BE2C (cell line): ENCODE results near the gene DMXL1.
"Not testable (repeated sequence)": the region's sequence is repeated elsewhere in the genome, so short reads cannot be mapped to it uniquely, and the experiment has no call there.

Experiments used
- DNase-seq: peaks from one replicate; pipeline ENCODE4 v3.0.0-alpha.2; 2020
- H3K27me3 ChIP-seq: fragments of 250-450 bp; sonication (Bioruptor Pico); 2 replicates; pipeline ENCODE4 v1.5.1; 2020; ENCODE audit warnings: mild to moderate bottlenecking
- H3K36me3 ChIP-seq: fragments of 250-450 bp; sonication (Bioruptor Pico); 2 replicates; pipeline ENCODE4 v1.5.1; 2020; ENCODE audit warnings: mild to moderate bottlenecking
- H3K4me1 ChIP-seq: fragments of 250-450 bp; sonication (Bioruptor Pico); 2 replicates; pipeline ENCODE4 v1.5.1; 2020
- H3K4me3 ChIP-seq: 2 replicates; pipeline ENCODE4 v1.5.1; 2011; ENCODE audit warnings: low read depth, low read length
- H3K9me3 ChIP-seq: fragments of 250-450 bp; sonication (Bioruptor Pico); 2 replicates; pipeline ENCODE4 v1.5.1; 2020
- CTCF ChIP-seq: IDR thresholded peaks from 2 replicates; pipeline ENCODE4 v1.5.1; 2012; ENCODE audit warnings: mild to moderate bottlenecking, low read depth, low read length

DMXL1 gene

GRCh38 chr5:119059740-119060255 is 11.1 kb upstream of the DMXL1 start:
- no peak for TF ChIP-seq CTCF
- Histone ChIP-seq H3K36me3 (no peaks in the 10 kb centered on the region), H3K27me3 (no peaks in the 10 kb centered on the region), H3K4me1 (no peaks in the 10 kb centered on the region), H3K4me3 (no peak overlapping the region), H3K9me3 (no peaks in the 10 kb centered on the region)
- no peak for DNase-seq

- Histone ChIP-seq H3K4me1 (no peaks in the 10 kb centered on the region), H3K4me3 (no peak overlapping the region), H3K9me3 (no peaks in the 10 kb centered on the region), H3K27me3 (no peaks in the 10 kb centered on the region), H3K36me3 (no peaks in the 10 kb centered on the region)
- no peak for TF ChIP-seq CTCF
- DNase-seq: no peak
These were observed 7.1 kb upstream of the DMXL1 start for GRCh38 chr5:119063579-119064379.

GRCh38 chr5:119067450-119067849 is 3.4 kb upstream of the DMXL1 start:
- H3K36me3 ChIP-seq: no peaks in the 10 kb centered on the region
- TF ChIP-seq CTCF: no peak

GRCh38 chr5:119070578-119070827 is 384 bp upstream of the DMXL1 start:
- DNase-seq: no peak
- H3K4me3 ChIP-seq: peak overlapping the region; percentile 62
- no peaks in the 10 kb centered on the region for H3K4me1 ChIP-seq
- H3K9me3 ChIP-seq: no peaks in the 10 kb centered on the region
- no peaks in the 10 kb centered on the region for H3K36me3 ChIP-seq
- TF ChIP-seq CTCF: no peak
- no peaks in the 10 kb centered on the region for H3K27me3 ChIP-seq

More at GRCh38 chr5:119067450-119067849, 3.4 kb upstream of the DMXL1 start:
- no peak for DNase-seq
- no peak overlapping the region for H3K4me3 ChIP-seq
- H3K27me3 ChIP-seq: no peaks in the 10 kb centered on the region
- no peaks in the 10 kb centered on the region for H3K9me3 ChIP-seq
- H3K4me1 ChIP-seq: no peaks in the 10 kb centered on the region

- no peak for DNase-seq
- Histone ChIP-seq H3K9me3 (no peaks in the 10 kb centered on the region), H3K4me3 (peak overlapping the region; percentile 62), H3K4me1 (no peaks in the 10 kb centered on the region), H3K27me3 (no peaks in the 10 kb centered on the region), H3K36me3 (no peaks in the 10 kb centered on the region)
- no peak for TF ChIP-seq CTCF
These were observed 691 bp downstream of the DMXL1 start for GRCh38 chr5:119071561-119071995.

GRCh38 chr5:119072496-119072895 is 1.6 kb downstream of the DMXL1 start:
- H3K9me3 ChIP-seq: no peaks in the 10 kb centered on the region
- no peak for DNase-seq
- no peaks in the 10 kb centered on the region for H3K27me3 ChIP-seq
- no peak overlapping the region for H3K4me3 ChIP-seq
- no peaks in the 10 kb centered on the region for H3K36me3 ChIP-seq
- TF ChIP-seq CTCF: no peak
- no peaks in the 10 kb centered on the region for H3K4me1 ChIP-seq

GRCh38 chr5:119073746-119074337 is 3.0 kb downstream of the DMXL1 start:
- not testable (repeated sequence) for H3K4me1 ChIP-seq, H3K36me3 ChIP-seq, H3K9me3 ChIP-seq, DNase-seq, H3K4me3 ChIP-seq, H3K27me3 ChIP-seq
